Activated CD8-positive, alpha-beta T cell treated with anti-CD3 and anti-CD28 coated beads for 36 hours (primary cell): ENCODE results near the gene SLC34A1. TPM values are rescaled to one million over a fixed set of nuclear protein-coding genes. Genes with fewer than 3 reads are reported as not detected.

Source experiments
- ATAC-seq: fragments of 200-7000 bp; cut with Tn5 transposase; one replicate; pipeline ENCODE4 v1.10.0; 2021; ENCODE audit warnings: mild to moderate bottlenecking, moderate library complexity
- CTCF ChIA-PET: fragments of 350-600 bp; sonication (Branson Sonifier 250); formaldehyde crosslinking; loops from one replicate; lab custom pipeline; 2021; ENCODE audit warnings: antibody characterized with exemption; lab: Charles Lee
- POLR2A ChIA-PET: fragments of 350-600 bp; sonication (Branson Sonifier 250); formaldehyde crosslinking; loops from one replicate; lab custom pipeline; 2021; ENCODE audit warnings: antibody characterized with exemption; lab: Charles Lee
- DNase-seq: peaks from one replicate; pipeline ENCODE4 v3.0.0-alpha.2; 2020
- H3K27ac Mint-ChIP-seq: one replicate; pipeline ENCODE4 v1.8.0; 2021; ENCODE audit warnings: mild to moderate bottlenecking, mixed read lengths
- H3K27me3 Mint-ChIP-seq: one replicate; pipeline ENCODE4 v1.8.0; 2021; ENCODE audit warnings: mixed read lengths
- H3K36me3 Mint-ChIP-seq: one replicate; pipeline ENCODE4 v1.8.0; 2021; ENCODE audit warnings: low read depth, mixed read lengths
- H3K4me1 Mint-ChIP-seq: one replicate; pipeline ENCODE4 v1.8.0; 2021; ENCODE audit warnings: low read depth, mixed read lengths
- H3K4me3 Mint-ChIP-seq: one replicate; pipeline ENCODE4 v1.8.0; 2021; ENCODE audit warnings: mild to moderate bottlenecking, moderate library complexity, mixed read lengths
- H3K9me3 Mint-ChIP-seq: one replicate; pipeline ENCODE4 v1.8.0; 2021; ENCODE audit warnings: mixed read lengths
- CTCF ChIP-seq: fragments of 200-600 bp; IDR thresholded peaks from one replicate; pipeline ENCODE4 v1.8.0; 2022; ENCODE audit warnings: antibody characterized with exemption, mild to moderate bottlenecking
- intact Hi-C: fragments of 100-400 bp; cut with micrococcal nuclease; formaldehyde crosslinking; loops from one replicate; pipeline ENCODE4 v1.10.0; 2022
- total RNA-seq, 2 experiments: library from RNA; stranded (reverse); gene quantifications; one replicate each; pipeline ENCODE4 v1.2.3, GENCODE V29; 2021

SLC34A1 gene
- total RNA-seq, 2 experiments from 2014 or later, result 0.29 to 0.43 TPM

- ChIA-PET POLR2A (interaction anchor here (0.7 to 15.2 kb wide), 10 partner anchors 12 to 71 kb away, joined by 3 to 606 read pairs (median 5); partner anchors contain the start of gene PRR7), CTCF (interaction anchor here (1.2 to 7.0 kb wide), 5 partner anchors 19 to 116 kb away, joined by 3 to 71 read pairs (median 53); no protein-coding TSS in a partner anchor)
- ATAC-seq, result peak; percentile 64
- peak overlapping the region; percentile 33 for H3K4me3 Mint-ChIP-seq
- no peaks in the 10 kb centered on the region for H3K27me3 Mint-ChIP-seq
- TF ChIP-seq CTCF, result no peak
- peaks cover 71% of the 10 kb centered on the region for H3K4me1 Mint-ChIP-seq
- H3K27ac Mint-ChIP-seq, result peak overlapping the region; percentile 88
- H3K9me3 Mint-ChIP-seq, result no peaks in the 10 kb centered on the region
- DNase-seq, result peak; percentile 76
- intact Hi-C loops, result no loop called here
- peaks cover 84% of the 10 kb centered on the region for H3K36me3 Mint-ChIP-seq
These were observed 50.2 kb downstream of the SLC34A1 start for GRCh38 chr5:177434437-177434836.

GRCh38 chr5:177434942-177435738, 50.9 kb downstream of the SLC34A1 start:
- no peaks in the 10 kb centered on the region for H3K9me3 Mint-ChIP-seq
- H3K27me3 Mint-ChIP-seq, result no peaks in the 10 kb centered on the region
- ChIA-PET POLR2A (interaction anchor here (0.8 to 15.2 kb wide), 12 partner anchors 11 to 71 kb away, joined by 3 to 606 read pairs (median 5); partner anchors contain the start of gene PRR7), CTCF (interaction anchor here (1.2 to 7.0 kb wide), 5 partner anchors 19 to 117 kb away, joined by 3 to 71 read pairs (median 53); no protein-coding TSS in a partner anchor)
- peak overlapping the region; percentile 88 for H3K27ac Mint-ChIP-seq
- peaks cover 84% of the 10 kb centered on the region for H3K36me3 Mint-ChIP-seq
- DNase-seq (no peak), ATAC-seq (no peak)
- H3K4me1 Mint-ChIP-seq, result peaks cover 71% of the 10 kb centered on the region
- TF ChIP-seq CTCF, result no peak
- intact Hi-C loops, result no loop called here
- H3K4me3 Mint-ChIP-seq, result no peak overlapping the region

GRCh38 chr5:177435847-177436536, 51.8 kb downstream of the SLC34A1 start:
- intact Hi-C loops, result no loop called here
- no peak overlapping the region for H3K27ac Mint-ChIP-seq
- POLR2A ChIA-PET, result interaction anchor here (0.8 to 20.7 kb wide), 5 partner anchors 8 to 46 kb away, joined by 3 to 606 read pairs (median 12); partner anchors contain the start of genes GRK6 and PRR7
- H3K36me3 Mint-ChIP-seq, result peaks cover 81% of the 10 kb centered on the region
- no peak for TF ChIP-seq CTCF
- H3K4me1 Mint-ChIP-seq, result peaks cover 68% of the 10 kb centered on the region
- CTCF ChIA-PET, result interaction anchor here (0.9 to 2.6 kb wide), 3 partner anchors 10 to 118 kb away, joined by 3 to 26 read pairs (median 9); no protein-coding TSS in a partner anchor
- H3K9me3 Mint-ChIP-seq, result no peaks in the 10 kb centered on the region
- no peaks in the 10 kb centered on the region for H3K27me3 Mint-ChIP-seq
- no peak for DNase-seq
- H3K4me3 Mint-ChIP-seq, result no peak overlapping the region
- no peak for ATAC-seq

GRCh38 chr5:177437623-177438022, 53.4 kb downstream of the SLC34A1 start:
- intact Hi-C loops, result no loop called here

More at GRCh38 chr5:177437623-177438022, 53.4 kb downstream of the SLC34A1 start:
- DNase-seq, result no peak
- no peak for TF ChIP-seq CTCF
- ChIA-PET POLR2A (interaction anchor here (0.7 to 20.7 kb wide), 9 partner anchors 10 to 55 kb away, joined by 3 to 606 read pairs (median 4); partner anchors contain the start of genes GRK6 and PRR7), CTCF (interaction anchor here (1.0 to 11.2 kb wide), 5 partner anchors 8 to 127 kb away, joined by 4 to 102 read pairs (median 9); no protein-coding TSS in a partner anchor)
- H3K27ac Mint-ChIP-seq, result peak overlapping the region; percentile 42
- no peak for ATAC-seq
- H3K4me1 Mint-ChIP-seq, result peaks cover 64% of the 10 kb centered on the region
- H3K4me3 Mint-ChIP-seq, result no peak overlapping the region
- no peaks in the 10 kb centered on the region for H3K9me3 Mint-ChIP-seq
- peaks cover 78% of the 10 kb centered on the region for H3K36me3 Mint-ChIP-seq
- no peaks in the 10 kb centered on the region for H3K27me3 Mint-ChIP-seq
